DOHH2 (cell line): ENCODE measurements around the gene MAPK7.

ENCODE experiments used
- CTCF ChIP-seq: fragments of 200-600 bp; sonication (generic); IDR thresholded peaks from one replicate; pipeline ENCODE4 v1.5.1; 2014; ENCODE audit warnings: antibody characterized with exemption, mild to moderate bottlenecking, low read depth, low read length; ENCODE audit not compliant: poor library complexity, severe bottlenecking
- EZH2phosphoT487 ChIP-seq: fragments of 200-600 bp; sonication (generic); IDR thresholded peaks from 2 replicates; pipeline ENCODE4 v1.6.1; 2017; ENCODE audit warnings: borderline replicate concordance, mild to moderate bottlenecking, antibody characterized with exemption, low read length, moderate library complexity, mixed read lengths

GRCh38 chr17:19372439-19372838 is 5.9 kb upstream of the MAPK7 start:
- TF ChIP-seq EZH2phosphoT487 (no peak), CTCF (no peak)
